HAP-1 (cell line): ENCODE data around the gene TLE3.

Experiments
- DNase-seq, 2 experiments: peaks; one replicate each; pipeline ENCODE4 v3.0.0-alpha.2; 2016 to 2020; ENCODE audit warnings: low spot score in 2 of 2
- H3K27me3 ChIP-seq: fragments of 250-450 bp; sonication (Bioruptor Pico); 2 replicates; pipeline ENCODE4 v1.5.1; 2020; ENCODE audit warnings: low read depth, mild to moderate bottlenecking, moderate library complexity
- H3K36me3 ChIP-seq: fragments of 250-450 bp; sonication (Bioruptor Pico); replicated peaks from 2 replicates; pipeline ENCODE4 v1.5.1; 2020; ENCODE audit warnings: mild to moderate bottlenecking
- H3K4me1 ChIP-seq: fragments of 250-450 bp; sonication (Bioruptor Pico); 2 replicates; pipeline ENCODE4 v1.5.1; 2020; ENCODE audit warnings: mild to moderate bottlenecking
- H3K4me3 ChIP-seq: fragments of 250-450 bp; sonication (Bioruptor Pico); 2 replicates; pipeline ENCODE4 v1.5.1; 2020; ENCODE audit warnings: mild to moderate bottlenecking, moderate library complexity
- H3K9me3 ChIP-seq: fragments of 250-450 bp; sonication (Bioruptor Pico); 2 replicates; pipeline ENCODE4 v1.5.1; 2020; ENCODE audit warnings: mild to moderate bottlenecking, moderate library complexity
- in situ Hi-C: fragments of 300-500 bp; cut with MboI; formaldehyde crosslinking; loops from 3 replicates; pipeline ENCODE4 v1.14.3; 2020; ENCODE audit warnings: low sequenced_read_pairs, inconsistent platforms, mixed read lengths

TLE3 gene

GRCh38 chr15:70033109-70033508, 64.6 kb downstream of the TLE3 start:
- no peak for DNase-seq
- Histone ChIP-seq H3K4me1 (no peaks in the 10 kb centered on the region), H3K36me3 (no peaks in the 10 kb centered on the region), H3K27me3 (peaks cover 24% of the 10 kb centered on the region), H3K4me3 (no peak overlapping the region), H3K9me3 (no peaks in the 10 kb centered on the region)
- in situ Hi-C loops = no loop called here

- H3K4me1 ChIP-seq = no peaks in the 10 kb centered on the region
- no peak for DNase-seq
- in situ Hi-C loops = no loop called here
- H3K4me3 ChIP-seq = no peak overlapping the region
- H3K36me3 ChIP-seq = no peaks in the 10 kb centered on the region
- H3K9me3 ChIP-seq = no peaks in the 10 kb centered on the region
- peaks cover 18% of the 10 kb centered on the region for H3K27me3 ChIP-seq
Observed at GRCh38 chr15:70032509-70032908, 65.2 kb downstream of the TLE3 start.

GRCh38 chr15:70031713-70032112, 66.0 kb downstream of the TLE3 start:
- no peaks in the 10 kb centered on the region for H3K4me1 ChIP-seq
- DNase-seq = no peak
- peaks cover 14% of the 10 kb centered on the region for H3K27me3 ChIP-seq
- H3K4me3 ChIP-seq = no peak overlapping the region
- H3K9me3 ChIP-seq = no peaks in the 10 kb centered on the region
- no peaks in the 10 kb centered on the region for H3K36me3 ChIP-seq
- in situ Hi-C loops = no loop called here

GRCh38 chr15:70031261-70031660, 66.5 kb downstream of the TLE3 start:
- H3K27me3 ChIP-seq = peaks cover 14% of the 10 kb centered on the region
- H3K9me3 ChIP-seq = no peaks in the 10 kb centered on the region
- no peak overlapping the region for H3K4me3 ChIP-seq
- H3K36me3 ChIP-seq = no peaks in the 10 kb centered on the region
- in situ Hi-C loops = no loop called here
- H3K4me1 ChIP-seq = no peaks in the 10 kb centered on the region
- no peak for DNase-seq

GRCh38 chr15:70030851-70031250, 66.9 kb downstream of the TLE3 start:
- H3K9me3 ChIP-seq = no peaks in the 10 kb centered on the region
- H3K27me3 ChIP-seq = peaks cover 12% of the 10 kb centered on the region
- no peaks in the 10 kb centered on the region for H3K36me3 ChIP-seq
- in situ Hi-C loops = no loop called here
- no peak overlapping the region for H3K4me3 ChIP-seq
- no peak for DNase-seq
- no peaks in the 10 kb centered on the region for H3K4me1 ChIP-seq

GRCh38 chr15:70029297-70029701, 68.4 kb downstream of the TLE3 start:
- DNase-seq = no peak
- H3K27me3 ChIP-seq = peaks cover 10% of the 10 kb centered on the region
- no peaks in the 10 kb centered on the region; the same call in 1 of the 2 replicates for H3K4me1 ChIP-seq
- in situ Hi-C loops = no loop called here
- no peak overlapping the region for H3K4me3 ChIP-seq
- H3K36me3 ChIP-seq = no peaks in the 10 kb centered on the region
- no peaks in the 10 kb centered on the region for H3K9me3 ChIP-seq

- in situ Hi-C loops = no loop called here
- no peaks in the 10 kb centered on the region for H3K36me3 ChIP-seq
- H3K4me1 ChIP-seq = peaks cover 13% of the 10 kb centered on the region
Observed at GRCh38 chr15:70027518-70027917, 70.2 kb downstream of the TLE3 start.

GRCh38 chr15:70026991-70027390, 70.7 kb downstream of the TLE3 start:
- in situ Hi-C loops = no loop called here
- Histone ChIP-seq H3K36me3 (no peaks in the 10 kb centered on the region), H3K27me3 (peaks cover 2% of the 10 kb centered on the region), H3K4me1 (peaks cover 13% of the 10 kb centered on the region), H3K4me3 (no peak overlapping the region), H3K9me3 (no peaks in the 10 kb centered on the region)
- DNase-seq = no peak

More at GRCh38 chr15:70027518-70027917, 70.2 kb downstream of the TLE3 start:
- H3K9me3 ChIP-seq = no peaks in the 10 kb centered on the region
- H3K27me3 ChIP-seq = peaks cover 7% of the 10 kb centered on the region
- DNase-seq = no peak
- no peak overlapping the region for H3K4me3 ChIP-seq

- Histone ChIP-seq H3K27me3 (no peaks in the 10 kb centered on the region; the same call in 1 of the 2 replicates), H3K36me3 (no peaks in the 10 kb centered on the region), H3K9me3 (no peaks in the 10 kb centered on the region), H3K4me1 (peaks cover 13% of the 10 kb centered on the region), H3K4me3 (no peak overlapping the region)
- DNase-seq = no peak
- in situ Hi-C loops = no loop called here
Observed at GRCh38 chr15:70025413-70026296, 72.1 kb downstream of the TLE3 start.

GRCh38 chr15:70024521-70024920, 73.2 kb downstream of the TLE3 start:
- H3K9me3 ChIP-seq = no peaks in the 10 kb centered on the region
- H3K36me3 ChIP-seq = no peaks in the 10 kb centered on the region
- H3K4me3 ChIP-seq = no peak overlapping the region
- peaks cover 13% of the 10 kb centered on the region for H3K4me1 ChIP-seq
- H3K27me3 ChIP-seq = no peaks in the 10 kb centered on the region; the same call in 1 of the 2 replicates
- in situ Hi-C loops = no loop called here
- no peak for DNase-seq

- Histone ChIP-seq H3K27me3 (no peaks in the 10 kb centered on the region; the same call in 1 of the 2 replicates), H3K9me3 (no peaks in the 10 kb centered on the region), H3K4me3 (no peak overlapping the region), H3K4me1 (peaks cover 13% of the 10 kb centered on the region), H3K36me3 (no peaks in the 10 kb centered on the region)
- in situ Hi-C loops = no loop called here
- DNase-seq = peak; percentile 38 to 68
Observed at GRCh38 chr15:70023769-70024491, 73.8 kb downstream of the TLE3 start.

GRCh38 chr15:70023064-70023768, 74.5 kb downstream of the TLE3 start:
- in situ Hi-C loops = no loop called here
- Histone ChIP-seq H3K27me3 (no peaks in the 10 kb centered on the region; the same call in 1 of the 2 replicates), H3K4me3 (no peak overlapping the region), H3K4me1 (peaks cover 13% of the 10 kb centered on the region), H3K9me3 (no peaks in the 10 kb centered on the region), H3K36me3 (no peaks in the 10 kb centered on the region)
- DNase-seq = peak; percentile 26 to 58

GRCh38 chr15:70020229-70020628, 77.5 kb downstream of the TLE3 start:
- no peak for DNase-seq
- Histone ChIP-seq H3K36me3 (no peaks in the 10 kb centered on the region), H3K27me3 (no peaks in the 10 kb centered on the region), H3K4me1 (peaks cover 13% of the 10 kb centered on the region), H3K4me3 (no peak overlapping the region), H3K9me3 (no peaks in the 10 kb centered on the region)
- in situ Hi-C loops = no loop called here
